Activated B cell treated with CpG ODN at 0.5 μM for 24 hours (primary cell): Measurements from ENCODE around the gene CTBP2. TPM values are rescaled to one million over a fixed set of nuclear protein-coding genes. Genes with fewer than 3 reads are reported as not detected.

Source experiments
- ATAC-seq: fragments of 200-7000 bp; cut with Tn5 transposase; one replicate; pipeline ENCODE4 v1.10.0; 2021; ENCODE audit warnings: low read depth, mild to moderate bottlenecking, moderate library complexity
- CTCF ChIA-PET: fragments of 350-600 bp; sonication (Branson Sonifier 250); formaldehyde crosslinking; loops from one replicate; lab custom pipeline; 2021; ENCODE audit warnings: antibody characterized with exemption; lab: Charles Lee
- POLR2A ChIA-PET: fragments of 350-600 bp; sonication (Branson Sonifier 250); formaldehyde crosslinking; loops from one replicate; lab custom pipeline; 2021; ENCODE audit warnings: antibody characterized with exemption; lab: Charles Lee
- DNase-seq: peaks from one replicate; pipeline ENCODE4 v3.0.0; 2022
- H3K27ac Mint-ChIP-seq: one replicate; pipeline ENCODE4 v1.8.0; 2020; ENCODE audit warnings: mixed read lengths
- H3K27me3 Mint-ChIP-seq: one replicate; pipeline ENCODE4 v1.8.0; 2021; ENCODE audit warnings: mixed read lengths
- H3K36me3 Mint-ChIP-seq: one replicate; pipeline ENCODE4 v1.8.0; 2021; ENCODE audit warnings: low read depth, mixed read lengths
- H3K4me1 Mint-ChIP-seq: one replicate; pipeline ENCODE4 v1.8.0; 2021; ENCODE audit warnings: mixed read lengths
- H3K4me3 Mint-ChIP-seq: one replicate; pipeline ENCODE4 v1.8.0; 2020; ENCODE audit warnings: mild to moderate bottlenecking, mixed read lengths
- H3K9me3 Mint-ChIP-seq: one replicate; pipeline ENCODE4 v1.8.0; 2020; ENCODE audit warnings: mixed read lengths
- intact Hi-C: fragments of 100-400 bp; cut with micrococcal nuclease; formaldehyde crosslinking; loops from one replicate; pipeline ENCODE4 v1.15.1; 2024
- total RNA-seq: library from RNA; stranded (reverse); gene quantifications from 2 replicates; pipeline ENCODE4 v1.2.3, GENCODE V29; 2022
- TF ChIP-seq, protein P1 (sequence below): fragments of 200-600 bp; IDR thresholded peaks from one replicate; pipeline ENCODE4 v1.8.0; 2022; ENCODE audit warnings: antibody characterized with exemption, mild to moderate bottlenecking

CTBP2 gene
- total RNA-seq, 1 donor from 2014 or later = 0.42 TPM

DNA sequence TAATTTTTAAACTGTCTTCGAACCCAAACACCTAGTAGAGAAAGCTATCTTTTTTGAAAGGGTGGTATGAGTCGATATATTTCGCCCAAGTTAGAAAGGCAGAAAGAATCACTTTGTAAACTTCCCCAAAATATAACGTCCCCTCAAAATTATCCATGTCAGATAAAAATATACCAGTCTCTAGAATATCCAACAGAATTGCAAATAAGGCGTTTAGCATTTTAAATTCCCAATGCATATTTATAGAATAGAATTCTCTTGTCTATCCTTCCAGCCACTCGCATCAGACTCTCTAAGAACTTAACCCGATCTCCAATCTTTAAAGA lies 2.1 kb downstream of the CTBP2 start:
- Mint-ChIP-seq H3K4me3 (peak overlapping the region; percentile 82), H3K4me1 (peaks cover 10% of the 10 kb centered on the region), H3K27ac (no peak overlapping the region), H3K9me3 (no peaks in the 10 kb centered on the region), H3K36me3 (no peaks in the 10 kb centered on the region), H3K27me3 (peaks cover 48% of the 10 kb centered on the region)
- ATAC-seq (no peak), DNase-seq (no peak)
- intact Hi-C loops = no loop called here
- ChIA-PET POLR2A (interaction anchor here (0.6 kb wide), 1 partner anchor 866 kb away, joined by 8 read pairs; no protein-coding TSS in a partner anchor), CTCF (no interaction called here)
- TF ChIP-seq, protein P1, sequence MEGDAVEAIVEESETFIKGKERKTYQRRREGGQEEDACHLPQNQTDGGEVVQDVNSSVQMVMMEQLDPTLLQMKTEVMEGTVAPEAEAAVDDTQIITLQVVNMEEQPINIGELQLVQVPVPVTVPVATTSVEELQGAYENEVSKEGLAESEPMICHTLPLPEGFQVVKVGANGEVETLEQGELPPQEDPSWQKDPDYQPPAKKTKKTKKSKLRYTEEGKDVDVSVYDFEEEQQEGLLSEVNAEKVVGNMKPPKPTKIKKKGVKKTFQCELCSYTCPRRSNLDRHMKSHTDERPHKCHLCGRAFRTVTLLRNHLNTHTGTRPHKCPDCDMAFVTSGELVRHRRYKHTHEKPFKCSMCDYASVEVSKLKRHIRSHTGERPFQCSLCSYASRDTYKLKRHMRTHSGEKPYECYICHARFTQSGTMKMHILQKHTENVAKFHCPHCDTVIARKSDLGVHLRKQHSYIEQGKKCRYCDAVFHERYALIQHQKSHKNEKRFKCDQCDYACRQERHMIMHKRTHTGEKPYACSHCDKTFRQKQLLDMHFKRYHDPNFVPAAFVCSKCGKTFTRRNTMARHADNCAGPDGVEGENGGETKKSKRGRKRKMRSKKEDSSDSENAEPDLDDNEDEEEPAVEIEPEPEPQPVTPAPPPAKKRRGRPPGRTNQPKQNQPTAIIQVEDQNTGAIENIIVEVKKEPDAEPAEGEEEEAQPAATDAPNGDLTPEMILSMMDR = no peak

DNA sequence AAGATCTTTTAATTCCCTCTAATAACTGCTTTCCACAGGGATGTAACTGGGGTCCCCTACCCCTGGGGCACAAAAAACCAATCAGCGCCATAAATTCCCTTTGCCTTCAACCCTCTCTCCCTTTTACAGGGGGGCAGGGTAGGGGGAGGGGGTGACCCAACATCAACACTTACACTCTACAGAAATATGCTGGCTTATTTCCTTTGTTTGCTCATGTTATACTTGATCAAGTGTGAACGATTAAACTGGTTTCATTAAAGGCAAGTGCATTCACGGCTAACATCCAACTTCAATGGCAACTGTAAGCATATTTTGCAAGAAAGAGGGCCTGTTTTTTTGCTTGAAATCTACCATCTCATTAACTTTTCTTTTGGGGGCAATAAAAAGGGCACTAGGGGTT lies 2.9 kb downstream of the CTBP2 start:
- intact Hi-C loops = no loop called here
- H3K4me3 Mint-ChIP-seq = peak overlapping the region; percentile 5
- TF ChIP-seq, protein P1 = no peak
- POLR2A ChIA-PET = interaction anchor here (0.6 kb wide), 1 partner anchor 88 kb away, joined by 3 read pairs; no protein-coding TSS in a partner anchor
- DNase-seq (no peak), ATAC-seq (no peak)
- peaks cover 10% of the 10 kb centered on the region for H3K4me1 Mint-ChIP-seq
- H3K27me3 Mint-ChIP-seq = peaks cover 48% of the 10 kb centered on the region
- no peak overlapping the region for H3K27ac Mint-ChIP-seq
- H3K36me3 Mint-ChIP-seq = no peaks in the 10 kb centered on the region
- H3K9me3 Mint-ChIP-seq = no peaks in the 10 kb centered on the region
- CTCF ChIA-PET = no interaction called here

DNA sequence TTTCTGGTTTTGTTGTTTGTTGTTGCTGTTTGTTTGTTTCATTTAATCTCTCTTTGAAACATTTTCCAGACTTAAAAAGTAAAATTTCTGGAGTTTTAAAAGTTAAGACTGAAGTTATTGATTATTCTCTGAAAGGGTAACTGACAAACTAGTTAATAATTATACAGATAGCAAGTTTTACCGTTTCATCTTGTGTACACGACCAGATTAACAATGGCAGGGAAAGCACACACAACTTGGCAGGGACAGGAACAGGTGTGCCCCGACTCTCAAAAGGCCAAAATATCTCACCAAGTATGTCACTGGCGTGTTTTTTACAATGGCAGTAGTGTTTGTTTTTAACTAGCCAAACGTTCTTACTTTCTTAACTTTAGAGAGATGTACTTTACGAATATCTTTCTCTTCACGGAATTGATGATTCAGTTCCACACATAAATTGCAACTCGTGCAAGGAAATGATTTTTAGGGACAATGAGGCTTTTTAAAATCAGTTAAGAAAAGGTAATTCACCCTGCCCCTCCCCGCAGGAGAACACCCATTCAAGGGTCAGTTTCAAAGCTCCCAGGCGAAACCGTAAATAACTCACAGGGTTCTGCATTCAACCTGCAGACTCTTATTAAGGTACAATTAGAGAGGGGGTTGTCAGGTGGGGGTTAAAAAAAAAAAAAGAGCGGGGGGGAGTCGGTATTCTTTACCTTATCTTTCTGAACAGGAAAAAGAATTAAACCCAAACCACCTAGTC lies 3.5 kb downstream of the CTBP2 start:
- no peaks in the 10 kb centered on the region for H3K36me3 Mint-ChIP-seq

DNA sequence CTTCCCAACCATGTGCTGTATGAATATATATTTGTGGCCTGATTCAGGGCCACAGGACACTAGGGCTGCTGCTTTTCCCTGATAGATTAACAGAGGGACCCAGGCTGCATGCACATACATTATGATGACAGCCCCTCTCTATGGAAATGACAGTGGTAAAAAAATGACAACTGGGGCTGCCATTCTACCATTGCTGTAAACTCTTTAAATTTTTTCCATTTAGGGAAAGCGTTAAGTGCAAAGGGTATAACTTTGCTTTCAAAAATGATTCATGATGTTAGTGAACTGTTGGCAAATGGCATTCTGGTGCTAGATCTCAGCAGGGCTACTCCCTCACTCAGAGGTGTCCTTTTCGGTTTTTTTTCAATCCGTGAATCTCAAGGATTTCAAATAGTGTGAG lies 4.2 kb downstream of the CTBP2 start:
- intact Hi-C loops = no loop called here
- H3K27ac Mint-ChIP-seq = no peak overlapping the region
- H3K9me3 Mint-ChIP-seq = no peaks in the 10 kb centered on the region
- peaks cover 10% of the 10 kb centered on the region for H3K4me1 Mint-ChIP-seq
- POLR2A ChIA-PET = no interaction called here
- no peak for ATAC-seq
- no peaks in the 10 kb centered on the region for H3K36me3 Mint-ChIP-seq
- DNase-seq = no peak
- H3K4me3 Mint-ChIP-seq = no peak overlapping the region
- TF ChIP-seq, protein P1 = no peak
- CTCF ChIA-PET = no interaction called here
- peaks cover 53% of the 10 kb centered on the region for H3K27me3 Mint-ChIP-seq

More for the DNA sequence above, 3.5 kb downstream of the CTBP2 start:
- Mint-ChIP-seq H3K27me3 (peaks cover 51% of the 10 kb centered on the region), H3K4me1 (peaks cover 10% of the 10 kb centered on the region), H3K27ac (no peak overlapping the region), H3K4me3 (no peak overlapping the region), H3K9me3 (no peaks in the 10 kb centered on the region)
- intact Hi-C loops = no loop called here
- DNase-seq = no peak
- TF ChIP-seq, protein P1 = no peak
- ChIA-PET POLR2A (interaction anchor here (0.6 kb wide), 1 partner anchor 87 kb away, joined by 3 read pairs; no protein-coding TSS in a partner anchor), CTCF (no interaction called here)
- no peak for ATAC-seq

DNA sequence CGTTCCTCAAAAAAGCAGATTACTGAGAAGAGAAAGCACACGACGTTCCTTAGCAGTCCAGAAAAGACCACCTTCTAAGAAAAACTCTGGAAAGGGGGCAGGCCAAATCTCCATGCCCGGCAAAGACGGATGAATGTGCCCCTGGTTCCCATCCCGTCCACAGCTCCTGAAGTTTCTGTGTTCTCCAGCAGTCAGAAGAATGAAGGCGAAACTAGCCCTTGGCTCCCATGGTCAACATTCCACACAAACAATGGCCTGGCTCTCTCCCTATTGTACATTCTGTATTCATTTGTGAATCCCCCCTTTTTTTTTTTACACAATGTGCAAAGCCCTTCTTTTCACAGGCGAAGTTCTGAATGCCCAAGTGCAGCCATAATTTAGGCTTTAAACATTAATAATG lies 5.3 kb downstream of the CTBP2 start:
- intact Hi-C loops = no loop called here
- H3K27ac Mint-ChIP-seq = no peak overlapping the region

More for the DNA sequence above, 5.3 kb downstream of the CTBP2 start:
- ATAC-seq (no peak), DNase-seq (no peak)
- TF ChIP-seq, protein P1 = no peak
- Mint-ChIP-seq H3K4me1 (peaks cover 13% of the 10 kb centered on the region), H3K36me3 (no peaks in the 10 kb centered on the region), H3K9me3 (no peaks in the 10 kb centered on the region), H3K27me3 (peaks cover 60% of the 10 kb centered on the region), H3K4me3 (no peak overlapping the region)
- ChIA-PET POLR2A (no interaction called here), CTCF (no interaction called here)
